Heart left ventricle (tissue), 13 donors: ENCODE data around the gene KCNA2.

Source experiments
- CTCF ChIP-seq, 12 donors: fragments of 200-600 bp; sonication (generic) in 4 of 12; IDR thresholded peaks; one replicate each; pipeline versions ENCODE4 v1.5.0 to v1.8.0; 2018 to 2022; ENCODE audit warnings: antibody characterized with exemption in 12 of 12, mild to moderate bottlenecking in 5 of 12
- POLR2A ChIP-seq, 2 donors: fragments of 450-650 bp; IDR thresholded peaks; one replicate each; pipeline ENCODE4 v1.6.1; 2017; ENCODE audit warnings: antibody characterized with exemption in 2 of 2, mild to moderate bottlenecking in 2 of 2, moderate library complexity in 2 of 2
- donor health status: ischemic (EF 13 %, LVEDD 7.1; RV severe dilation, severe dysfunction).
- donor health status: DM: no; HTN: yes; CAD: no.
- donor health status: DM: no; HTN: no; CAD: no.
- donor health status: ischemic (EF 25% LVEDD 6.9; RV normal size, moderate dysfunction).
- donor health status: ischemic (EF 25% LVEDD 5.7; RV mildly dilated, moderate dysfunction).
- donor health status: ischemic (EF 35%, LVEDD 5.7; RV mildly dilated, moderate dysfunction).
- donor health status: nonischemic (EF 11% LVEDD 7.7; RV severe dilation, severe dysfunction).
- donor health status: DM: yes; HTN: yes; CAD: no.
- donor health status: PGD.
- donor health status: ischemic (EF 29% LVEDD 5.4; RV normal size, mild dysfunction).
- donor health status: nonischemic (EF 23%, LVEDD 6.1; RV moderate dilation, normal function).

- TF ChIP-seq CTCF (IDR thresholded peaks at IDR 0.05) (no peak), POLR2A (IDR thresholded peaks at IDR 0.05) (no peak)
These were observed at the start of gene KCNA2 for GRCh38 chr1:110605901-110606656.
